ENCODE results near the gene IRF8. TPM values are rescaled to one million over a fixed set of nuclear protein-coding genes. Genes with fewer than 3 reads are reported as not detected.
"Not testable (repeated sequence)": the region's sequence is repeated elsewhere in the genome, so short reads cannot be mapped to it uniquely, and the experiment has no call there.

IRF8 gene
- total RNA-seq, 1 donor from 2014 or later, result not detected

DNA sequence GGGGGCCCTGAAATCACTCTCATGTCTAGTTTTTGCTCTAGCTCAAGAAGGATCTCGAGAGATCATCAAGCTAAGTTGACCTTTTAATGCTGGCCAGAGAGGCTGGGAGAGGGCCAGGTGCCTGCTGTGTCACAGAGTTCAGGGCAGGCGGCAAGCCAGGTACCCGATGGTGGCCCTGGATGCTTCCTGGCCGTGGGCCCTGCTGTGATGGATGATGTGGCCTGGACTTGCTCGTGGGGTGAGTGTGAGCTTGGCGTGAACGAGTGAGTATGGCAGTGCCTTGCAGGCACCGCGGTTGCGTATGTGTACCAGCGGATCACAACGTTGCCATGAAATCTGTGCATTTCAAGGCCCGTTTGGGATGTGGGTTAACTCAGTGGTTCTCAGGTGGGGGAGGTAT lies 7.4 kb downstream of the IRF8 start:
- TF ChIP-seq, protein P1, sequence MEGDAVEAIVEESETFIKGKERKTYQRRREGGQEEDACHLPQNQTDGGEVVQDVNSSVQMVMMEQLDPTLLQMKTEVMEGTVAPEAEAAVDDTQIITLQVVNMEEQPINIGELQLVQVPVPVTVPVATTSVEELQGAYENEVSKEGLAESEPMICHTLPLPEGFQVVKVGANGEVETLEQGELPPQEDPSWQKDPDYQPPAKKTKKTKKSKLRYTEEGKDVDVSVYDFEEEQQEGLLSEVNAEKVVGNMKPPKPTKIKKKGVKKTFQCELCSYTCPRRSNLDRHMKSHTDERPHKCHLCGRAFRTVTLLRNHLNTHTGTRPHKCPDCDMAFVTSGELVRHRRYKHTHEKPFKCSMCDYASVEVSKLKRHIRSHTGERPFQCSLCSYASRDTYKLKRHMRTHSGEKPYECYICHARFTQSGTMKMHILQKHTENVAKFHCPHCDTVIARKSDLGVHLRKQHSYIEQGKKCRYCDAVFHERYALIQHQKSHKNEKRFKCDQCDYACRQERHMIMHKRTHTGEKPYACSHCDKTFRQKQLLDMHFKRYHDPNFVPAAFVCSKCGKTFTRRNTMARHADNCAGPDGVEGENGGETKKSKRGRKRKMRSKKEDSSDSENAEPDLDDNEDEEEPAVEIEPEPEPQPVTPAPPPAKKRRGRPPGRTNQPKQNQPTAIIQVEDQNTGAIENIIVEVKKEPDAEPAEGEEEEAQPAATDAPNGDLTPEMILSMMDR (IDR thresholded peaks at IDR 0.05; ENCODE audit: insufficient read depth, low read length, severe bottlenecking), result no peak
- Histone ChIP-seq H3K27me3 (ENCODE audit: control insufficient read depth, insufficient read depth, low read length) (peaks cover under 1% of the 10 kb centered on the region), H3K4me3 (ENCODE audit: low read depth, low read length) (no peak overlapping the region), H3K36me3 (ENCODE audit: control insufficient read depth, insufficient read depth, low read length) (no peaks in the 10 kb centered on the region)
- FAIRE-seq (no peak), DNase-seq (ENCODE audit: low read depth) (no peak)

GRCh38 chr16:85907231-85907630 lies 8.3 kb downstream of the IRF8 start:
- not testable (repeated sequence) for H3K4me3 ChIP-seq (ENCODE audit: low read depth, low read length); FAIRE-seq; DNase-seq (ENCODE audit: low read depth); H3K36me3 ChIP-seq (ENCODE audit: control insufficient read depth, insufficient read depth, low read length); H3K27me3 ChIP-seq (ENCODE audit: control insufficient read depth, insufficient read depth, low read length)

GRCh38 chr16:85908444-85908843 lies 9.5 kb downstream of the IRF8 start:
- peaks cover 2% of the 10 kb centered on the region for H3K27me3 ChIP-seq (ENCODE audit: control insufficient read depth, insufficient read depth, low read length)
- FAIRE-seq, result no peak
- H3K4me3 ChIP-seq (ENCODE audit: low read depth, low read length), result no peak overlapping the region
- TF ChIP-seq, protein P1 (IDR thresholded peaks at IDR 0.05; ENCODE audit: insufficient read depth, low read length, severe bottlenecking), result no peak
- H3K36me3 ChIP-seq (ENCODE audit: control insufficient read depth, insufficient read depth, low read length), result no peaks in the 10 kb centered on the region
- DNase-seq (ENCODE audit: low read depth), result no peak

DNA sequence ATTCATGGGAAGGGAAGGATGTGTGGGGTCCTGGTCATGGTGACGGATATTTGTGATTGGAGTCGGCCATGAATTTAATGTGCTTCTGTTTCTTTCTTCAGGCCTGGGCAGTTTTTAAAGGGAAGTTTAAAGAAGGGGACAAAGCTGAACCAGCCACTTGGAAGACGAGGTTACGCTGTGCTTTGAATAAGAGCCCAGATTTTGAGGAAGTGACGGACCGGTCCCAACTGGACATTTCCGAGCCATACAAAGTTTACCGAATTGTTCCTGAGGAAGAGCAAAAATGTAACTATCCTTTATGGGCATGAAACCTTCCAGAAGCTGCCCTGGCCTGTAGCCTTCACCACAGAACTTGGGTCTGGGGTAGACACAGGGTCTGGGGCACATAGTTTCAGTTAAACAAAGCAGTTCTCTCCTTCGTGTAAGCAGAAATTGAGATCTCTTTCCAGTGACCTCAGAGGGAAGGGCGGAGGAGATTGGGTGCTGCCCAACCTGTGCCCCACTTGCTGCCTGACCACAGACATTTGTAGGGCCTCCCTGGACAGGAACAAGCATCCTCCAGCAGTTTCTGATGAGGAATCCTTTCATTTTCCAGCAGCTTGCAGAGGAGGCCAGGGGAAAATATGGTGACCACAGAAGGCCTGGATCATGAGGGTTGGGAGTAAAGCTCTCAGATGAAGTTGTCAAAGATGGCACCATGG lies 10.1 kb downstream of the IRF8 start:
- no peak for FAIRE-seq
- no peaks in the 10 kb centered on the region for H3K36me3 ChIP-seq (ENCODE audit: control insufficient read depth, insufficient read depth, low read length)
- no peak overlapping the region for H3K4me3 ChIP-seq (ENCODE audit: low read depth, low read length)
- H3K27me3 ChIP-seq (ENCODE audit: control insufficient read depth, insufficient read depth, low read length), result peaks cover 2% of the 10 kb centered on the region
- no peak for DNase-seq (ENCODE audit: low read depth)
- TF ChIP-seq, protein P1 (IDR thresholded peaks at IDR 0.05; ENCODE audit: insufficient read depth, low read length, severe bottlenecking), result no peak

DNA sequence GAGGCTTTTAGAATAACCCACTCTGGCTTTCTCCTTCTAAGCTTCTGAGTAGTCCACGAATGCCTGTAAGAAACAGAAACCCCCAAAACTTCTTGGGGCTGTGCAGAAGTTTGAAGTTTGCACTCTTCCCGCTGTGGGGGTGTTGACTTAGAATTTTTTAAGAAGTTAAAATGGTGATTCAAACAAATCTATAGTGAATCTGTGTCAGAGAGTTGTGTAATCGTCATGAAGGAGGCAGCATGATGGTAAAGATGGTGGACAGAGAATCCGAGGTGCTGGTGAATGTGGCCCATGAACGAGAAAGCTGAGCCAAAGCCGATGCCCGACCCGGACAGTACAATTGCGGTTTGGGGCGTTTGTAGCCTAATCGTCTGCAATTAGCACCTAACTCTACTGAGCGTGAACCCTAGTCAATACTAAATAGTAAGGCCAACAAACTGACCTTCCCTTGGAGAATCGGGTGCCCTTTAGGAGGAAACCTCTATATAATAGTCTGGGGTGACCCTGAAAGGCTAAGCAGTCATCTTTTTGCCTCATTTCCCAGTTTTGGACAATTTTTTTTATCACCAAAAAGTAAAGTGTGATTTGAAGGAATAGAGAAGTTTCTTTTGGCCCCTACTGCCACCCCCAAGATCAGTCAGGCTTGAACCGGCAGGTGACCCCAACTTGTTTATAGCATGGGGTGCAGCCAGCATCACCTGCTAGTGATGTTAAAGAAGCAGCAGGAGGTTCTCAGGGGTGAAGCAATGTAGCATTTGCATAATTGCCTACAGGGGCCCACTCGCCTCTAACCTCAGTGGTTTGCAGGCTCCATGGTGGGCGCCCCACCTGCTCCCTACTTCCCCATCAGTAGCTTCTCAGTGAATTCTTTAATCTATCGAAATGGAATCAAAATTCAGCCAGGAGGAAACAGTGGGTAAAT lies 11.2 kb downstream of the IRF8 start:
- DNase-seq (ENCODE audit: low read depth) (no peak), FAIRE-seq (no peak)
- TF ChIP-seq, protein P1 (IDR thresholded peaks at IDR 0.05; ENCODE audit: insufficient read depth, low read length, severe bottlenecking), result no peak
- Histone ChIP-seq H3K36me3 (ENCODE audit: control insufficient read depth, insufficient read depth, low read length) (no peaks in the 10 kb centered on the region), H3K4me3 (ENCODE audit: low read depth, low read length) (no peak overlapping the region), H3K27me3 (ENCODE audit: control insufficient read depth, insufficient read depth, low read length) (peaks cover 2% of the 10 kb centered on the region)

DNA sequence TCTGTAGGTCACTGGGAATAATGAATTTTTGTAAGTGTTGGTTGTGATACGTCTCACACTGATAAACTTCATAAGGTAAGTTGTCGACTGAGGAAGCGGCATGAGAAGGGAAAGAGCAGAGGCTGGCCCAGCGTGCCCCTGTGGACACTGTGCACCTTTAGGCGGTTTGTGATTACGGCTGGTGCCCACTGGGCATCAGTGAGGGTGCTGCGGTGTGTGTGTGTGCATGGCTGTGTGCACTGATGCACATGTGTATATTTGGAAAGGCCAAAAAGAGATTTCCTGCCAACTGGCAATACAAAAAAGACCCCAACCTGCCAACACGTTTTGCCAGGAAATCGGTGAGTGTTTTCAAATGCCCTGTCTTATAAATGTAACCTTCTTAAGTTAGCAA lies 11.9 kb downstream of the IRF8 start:
- Histone ChIP-seq H3K4me3 (ENCODE audit: low read depth, low read length) (no peak overlapping the region), H3K27me3 (ENCODE audit: control insufficient read depth, insufficient read depth, low read length) (peaks cover 2% of the 10 kb centered on the region), H3K36me3 (ENCODE audit: control insufficient read depth, insufficient read depth, low read length) (no peaks in the 10 kb centered on the region)
- DNase-seq (ENCODE audit: low read depth) (no peak), FAIRE-seq (no peak)
- TF ChIP-seq, protein P1 (IDR thresholded peaks at IDR 0.05; ENCODE audit: insufficient read depth, low read length, severe bottlenecking), result no peak

All from bronchial epithelial cell (primary cell).